Panc1 (cell line): ENCODE measurements around the gene SLIT3.

Source experiments
- POLR2AphosphoS5 ChIP-seq: IDR thresholded peaks from 2 replicates; pipeline ENCODE4 v1.6.1; 2012; ENCODE audit warnings: mild to moderate bottlenecking, low read depth, low read length, moderate library complexity
- SIN3A ChIP-seq: IDR thresholded peaks from 2 replicates; pipeline ENCODE4 v1.6.1; 2012; ENCODE audit warnings: low read depth, mild to moderate bottlenecking, low read length, moderate library complexity, borderline replicate concordance; ENCODE audit not compliant: insufficient read depth
- TF ChIP-seq, protein P1 (sequence below): fragments of 450-650 bp; IDR thresholded peaks from 2 replicates; pipeline ENCODE4 v1.5.1; 2017; ENCODE audit warnings: mild to moderate bottlenecking
- TF ChIP-seq, protein P2 (sequence below), 2 experiments: IDR thresholded peaks; 2 replicates each; pipeline ENCODE4 v1.6.1; 2011 to 2012; ENCODE audit warnings: low read depth in 2 of 2, control low read depth in 1 of 2, low read length in 1 of 2, mild to moderate bottlenecking in 1 of 2, moderate library complexity in 1 of 2; ENCODE audit not compliant: insufficient read depth in 1 of 2

DNA sequence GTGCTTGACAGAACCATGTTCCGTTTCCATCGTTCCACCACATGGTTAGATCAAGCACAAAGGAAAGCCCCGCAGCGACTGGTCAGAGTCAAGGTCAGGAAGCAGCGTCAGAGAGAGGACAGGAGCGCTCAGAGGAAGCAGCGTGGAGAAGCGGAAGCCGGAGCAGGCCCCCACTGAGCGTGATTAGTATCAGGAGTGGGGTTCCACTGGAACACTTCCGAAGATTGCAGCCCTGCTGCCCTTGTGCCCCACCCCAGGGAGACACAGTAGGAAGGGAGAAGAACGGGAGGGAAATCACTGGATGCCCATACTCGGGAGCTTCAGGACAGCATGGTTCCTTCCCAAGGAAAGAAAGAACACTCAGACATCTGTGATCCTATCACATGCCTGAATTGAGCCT lies 532.8 kb downstream of the SLIT3 start:
- TF ChIP-seq, protein P1, sequence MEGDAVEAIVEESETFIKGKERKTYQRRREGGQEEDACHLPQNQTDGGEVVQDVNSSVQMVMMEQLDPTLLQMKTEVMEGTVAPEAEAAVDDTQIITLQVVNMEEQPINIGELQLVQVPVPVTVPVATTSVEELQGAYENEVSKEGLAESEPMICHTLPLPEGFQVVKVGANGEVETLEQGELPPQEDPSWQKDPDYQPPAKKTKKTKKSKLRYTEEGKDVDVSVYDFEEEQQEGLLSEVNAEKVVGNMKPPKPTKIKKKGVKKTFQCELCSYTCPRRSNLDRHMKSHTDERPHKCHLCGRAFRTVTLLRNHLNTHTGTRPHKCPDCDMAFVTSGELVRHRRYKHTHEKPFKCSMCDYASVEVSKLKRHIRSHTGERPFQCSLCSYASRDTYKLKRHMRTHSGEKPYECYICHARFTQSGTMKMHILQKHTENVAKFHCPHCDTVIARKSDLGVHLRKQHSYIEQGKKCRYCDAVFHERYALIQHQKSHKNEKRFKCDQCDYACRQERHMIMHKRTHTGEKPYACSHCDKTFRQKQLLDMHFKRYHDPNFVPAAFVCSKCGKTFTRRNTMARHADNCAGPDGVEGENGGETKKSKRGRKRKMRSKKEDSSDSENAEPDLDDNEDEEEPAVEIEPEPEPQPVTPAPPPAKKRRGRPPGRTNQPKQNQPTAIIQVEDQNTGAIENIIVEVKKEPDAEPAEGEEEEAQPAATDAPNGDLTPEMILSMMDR = no peak
- TF ChIP-seq, protein P2, sequence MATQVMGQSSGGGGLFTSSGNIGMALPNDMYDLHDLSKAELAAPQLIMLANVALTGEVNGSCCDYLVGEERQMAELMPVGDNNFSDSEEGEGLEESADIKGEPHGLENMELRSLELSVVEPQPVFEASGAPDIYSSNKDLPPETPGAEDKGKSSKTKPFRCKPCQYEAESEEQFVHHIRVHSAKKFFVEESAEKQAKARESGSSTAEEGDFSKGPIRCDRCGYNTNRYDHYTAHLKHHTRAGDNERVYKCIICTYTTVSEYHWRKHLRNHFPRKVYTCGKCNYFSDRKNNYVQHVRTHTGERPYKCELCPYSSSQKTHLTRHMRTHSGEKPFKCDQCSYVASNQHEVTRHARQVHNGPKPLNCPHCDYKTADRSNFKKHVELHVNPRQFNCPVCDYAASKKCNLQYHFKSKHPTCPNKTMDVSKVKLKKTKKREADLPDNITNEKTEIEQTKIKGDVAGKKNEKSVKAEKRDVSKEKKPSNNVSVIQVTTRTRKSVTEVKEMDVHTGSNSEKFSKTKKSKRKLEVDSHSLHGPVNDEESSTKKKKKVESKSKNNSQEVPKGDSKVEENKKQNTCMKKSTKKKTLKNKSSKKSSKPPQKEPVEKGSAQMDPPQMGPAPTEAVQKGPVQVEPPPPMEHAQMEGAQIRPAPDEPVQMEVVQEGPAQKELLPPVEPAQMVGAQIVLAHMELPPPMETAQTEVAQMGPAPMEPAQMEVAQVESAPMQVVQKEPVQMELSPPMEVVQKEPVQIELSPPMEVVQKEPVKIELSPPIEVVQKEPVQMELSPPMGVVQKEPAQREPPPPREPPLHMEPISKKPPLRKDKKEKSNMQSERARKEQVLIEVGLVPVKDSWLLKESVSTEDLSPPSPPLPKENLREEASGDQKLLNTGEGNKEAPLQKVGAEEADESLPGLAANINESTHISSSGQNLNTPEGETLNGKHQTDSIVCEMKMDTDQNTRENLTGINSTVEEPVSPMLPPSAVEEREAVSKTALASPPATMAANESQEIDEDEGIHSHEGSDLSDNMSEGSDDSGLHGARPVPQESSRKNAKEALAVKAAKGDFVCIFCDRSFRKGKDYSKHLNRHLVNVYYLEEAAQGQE (IDR thresholded peaks at IDR 0.05; ENCODE audit: insufficient read depth in 1 of 2, low read depth in 2 of 2, low read length in 1 of 2) = no peak
- TF ChIP-seq POLR2AphosphoS5 (no peak), SIN3A (no peak)
